GM21367 (cell line): ENCODE data around the gene ZNF394.

Source experiments
- ATAC-seq: cut with Tn5 transposase; IDR thresholded peaks from one replicate; pipeline ENCODE4 v1.9.1; 2021; ENCODE audit not compliant: unreplicated experiment

ZNF394 gene

DNA sequence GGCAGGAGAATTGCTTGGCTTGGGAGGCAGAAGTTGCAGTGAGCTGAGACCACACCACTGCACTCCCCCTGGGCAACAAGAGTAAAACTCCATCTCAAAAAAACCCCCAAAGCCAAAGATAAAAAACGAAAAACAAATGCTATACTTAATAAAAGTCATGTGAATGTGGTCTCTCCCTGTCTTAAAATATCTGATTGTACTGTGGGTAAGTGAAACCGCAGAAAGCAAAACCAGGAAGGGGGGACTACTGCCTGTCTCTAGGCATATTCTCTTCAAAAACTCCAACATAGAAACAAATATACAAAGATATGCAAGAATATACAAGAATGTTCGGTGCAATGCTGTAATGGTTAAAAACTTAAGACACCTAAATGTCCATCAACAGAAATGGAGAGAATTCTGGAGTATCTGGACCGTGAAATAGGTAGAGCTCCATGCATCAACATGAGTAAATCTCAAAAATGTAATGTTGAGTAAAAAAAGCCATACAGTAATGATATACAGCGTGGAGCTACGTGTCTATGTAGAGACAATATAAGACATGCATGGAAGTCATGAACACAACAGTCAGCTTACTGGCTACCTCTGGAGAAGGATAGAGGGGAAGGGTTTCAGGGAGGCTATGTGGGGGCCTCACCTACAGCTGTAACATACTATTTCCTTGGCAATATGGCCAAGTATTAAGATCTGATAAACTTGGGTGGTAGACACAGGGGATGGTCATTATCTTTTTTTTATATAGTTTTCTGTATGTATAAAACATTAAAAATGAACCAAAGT lies 2.1 kb downstream of the ZNF394 start:
- ATAC-seq, result no peak

DNA sequence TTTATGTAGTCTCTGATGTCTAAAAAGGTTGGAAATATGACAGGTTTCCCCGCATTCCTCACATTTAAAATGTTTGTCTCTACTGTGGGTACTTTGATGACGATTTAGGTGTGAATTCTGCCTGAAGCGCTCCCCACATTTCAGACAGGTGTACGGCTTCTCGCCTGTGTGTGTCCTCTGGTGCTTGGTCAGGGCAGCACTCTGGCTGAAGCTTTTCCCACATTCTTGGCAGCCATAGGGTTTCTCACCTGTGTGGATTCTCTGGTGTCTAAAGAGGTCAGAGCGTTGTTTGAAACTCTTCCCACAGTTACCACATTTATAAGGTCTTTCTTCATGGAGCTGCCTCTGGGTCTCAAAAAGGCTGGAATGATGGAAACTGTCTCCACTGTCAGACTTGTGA lies 6.3 kb downstream of the ZNF394 start:
- ATAC-seq, result no peak

DNA sequence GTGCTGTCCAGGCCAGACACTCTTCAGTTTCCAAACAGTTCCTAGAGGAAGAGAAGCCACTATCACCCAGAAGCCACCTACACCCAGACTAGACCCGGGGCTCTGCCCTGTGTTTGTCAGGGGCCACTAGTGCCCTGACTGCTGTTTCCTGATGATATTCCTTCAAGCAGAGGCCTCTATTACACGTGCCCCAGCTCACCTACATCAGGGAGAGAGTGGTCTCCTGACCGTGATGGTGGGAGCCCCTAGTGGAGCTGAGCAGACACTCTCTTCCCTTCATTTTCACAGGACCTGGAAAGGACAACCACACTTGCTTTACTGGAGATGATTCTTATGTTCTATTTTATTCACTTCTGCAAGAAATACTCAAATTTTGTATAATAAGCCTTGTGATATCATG lies 9.2 kb downstream of the ZNF394 start:
- ATAC-seq, result no peak

DNA sequence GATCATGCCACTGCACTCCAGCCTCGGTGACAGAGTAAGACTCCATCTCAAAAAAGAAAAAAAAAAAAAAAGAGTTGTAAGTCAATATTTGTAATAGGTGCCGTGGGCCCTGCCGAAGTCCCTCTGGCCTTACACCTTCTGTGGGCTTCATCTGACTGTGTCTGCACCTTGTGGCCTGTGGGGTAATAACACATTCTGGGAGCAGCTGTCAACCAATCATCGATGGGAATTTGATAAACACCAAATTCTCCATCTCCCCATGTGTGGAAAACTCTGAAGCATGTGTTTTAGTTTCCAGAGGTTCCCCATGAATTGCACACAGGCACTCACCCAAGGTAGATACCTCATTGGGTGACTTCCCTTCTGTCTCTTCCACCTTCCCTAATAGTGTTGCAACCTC lies 10.8 kb downstream of the ZNF394 start:
- ATAC-seq, result no peak

- ATAC-seq, result no peak
Measured at GRCh38 chr7:99485094-99485493, 15.0 kb downstream of the ZNF394 start.

- ATAC-seq, result no peak
Measured at GRCh38 chr7:99478464-99479440, 21.3 kb downstream of the ZNF394 start.

DNA sequence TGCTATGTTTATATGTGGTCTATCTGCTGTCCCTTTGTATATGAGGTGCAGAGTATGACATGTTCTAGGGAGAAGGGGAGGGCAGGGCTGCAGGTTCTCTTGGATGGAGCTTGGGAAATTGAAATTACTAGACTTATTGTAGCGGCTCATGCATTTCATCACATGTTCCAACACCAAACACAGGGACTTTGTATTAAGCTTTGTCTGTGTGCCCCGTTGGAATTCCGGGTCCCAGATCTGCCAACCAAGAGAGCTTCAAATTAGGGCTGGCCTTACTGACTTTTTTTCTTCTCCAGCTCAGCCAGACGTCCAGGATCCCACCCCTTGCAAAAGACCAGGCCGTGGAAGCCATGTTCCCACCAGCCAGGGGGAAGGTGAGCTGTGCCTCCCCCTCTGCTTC lies 24.0 kb downstream of the ZNF394 start:
- ATAC-seq, result no peak

GRCh38 chr7:99473315-99473596 lies 26.8 kb downstream of the ZNF394 start:
- no peak for ATAC-seq

DNA sequence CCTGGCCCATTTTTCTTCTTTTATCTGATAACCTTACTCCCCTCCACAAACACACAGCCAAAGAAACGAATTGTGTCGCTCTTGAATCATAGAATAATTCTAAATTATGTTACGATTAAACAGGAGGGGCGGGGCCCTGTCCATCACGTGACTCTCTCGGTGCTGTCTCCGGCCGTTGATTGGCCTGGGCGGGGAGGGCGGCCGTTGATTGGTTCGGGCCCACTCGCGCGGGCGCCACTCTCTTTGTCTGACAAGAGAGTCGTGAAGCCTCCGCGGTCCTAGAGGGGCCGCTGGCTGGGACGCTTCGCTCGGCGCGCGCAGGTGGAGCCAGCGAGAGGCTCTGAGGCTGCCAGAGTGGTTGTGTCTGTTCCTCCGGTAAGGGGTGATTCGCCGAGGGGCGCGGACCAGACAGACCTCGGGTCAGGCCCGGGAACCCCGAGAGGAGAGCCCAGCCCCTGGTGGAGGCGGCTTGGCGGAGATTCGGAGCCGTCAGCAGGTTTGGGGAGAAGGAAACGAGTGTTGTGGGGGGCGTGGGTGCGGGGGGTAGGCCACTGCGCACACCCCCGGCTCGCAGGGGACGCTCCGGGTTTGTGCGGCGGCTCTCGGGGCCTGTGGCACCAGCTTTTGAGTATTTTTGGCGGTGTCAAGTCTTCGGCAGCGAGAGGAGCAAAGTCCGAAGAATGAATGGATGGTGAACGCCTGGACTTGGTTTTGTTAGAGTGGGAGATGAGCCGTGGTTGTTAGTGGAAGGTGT lies 27.3 kb downstream of the ZNF394 start, which contains the start of gene ZNF789:
ZNF789 (plus strand) TSS at position 330 of the 754 bp plus-strand sequence. CDS start 3,567 bp downstream, outside the sequence.
- peak; percentile 90 for ATAC-seq

DNA sequence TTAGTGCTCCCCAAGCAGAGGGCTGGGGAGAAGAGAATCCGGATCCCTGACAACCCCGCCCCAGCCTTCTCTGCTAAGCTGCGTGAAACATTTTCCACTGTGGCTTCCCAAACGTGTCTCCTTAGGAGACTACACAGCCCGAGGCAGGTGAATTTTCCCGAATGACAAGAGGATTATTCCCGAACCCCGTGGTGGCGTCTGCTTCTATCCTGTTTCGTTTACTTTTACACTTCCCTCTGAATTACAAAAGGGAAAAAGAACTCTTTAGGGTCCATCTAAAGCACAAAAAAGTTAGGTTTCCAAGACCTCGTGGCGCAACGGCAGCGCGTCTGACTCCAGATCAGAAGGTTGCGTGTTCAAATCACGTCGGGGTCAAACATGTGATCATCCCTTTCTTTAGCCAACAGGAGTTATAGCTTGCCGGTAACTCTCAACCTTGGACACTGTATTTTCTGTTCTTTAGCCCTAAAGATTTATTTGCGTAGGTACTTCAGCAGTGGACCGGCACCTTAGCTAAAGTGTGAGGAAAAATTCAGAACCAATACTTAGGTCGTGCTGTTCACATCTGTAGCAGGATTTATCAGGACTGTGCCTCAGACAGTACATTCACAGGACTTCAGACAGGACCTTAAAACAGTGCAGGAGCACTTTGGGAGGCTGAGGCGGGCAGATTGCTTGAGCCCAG lies 30.6 kb downstream of the ZNF394 start:
- ATAC-seq, result no peak

- ATAC-seq, result no peak
Measured at GRCh38 chr7:99468336-99468918, 31.7 kb downstream of the ZNF394 start.

GRCh38 chr7:99465421-99465768 lies 34.7 kb downstream of the ZNF394 start:
- no peak for ATAC-seq

- no peak for ATAC-seq
Measured at GRCh38 chr7:99461221-99461620, 38.9 kb downstream of the ZNF394 start.

DNA sequence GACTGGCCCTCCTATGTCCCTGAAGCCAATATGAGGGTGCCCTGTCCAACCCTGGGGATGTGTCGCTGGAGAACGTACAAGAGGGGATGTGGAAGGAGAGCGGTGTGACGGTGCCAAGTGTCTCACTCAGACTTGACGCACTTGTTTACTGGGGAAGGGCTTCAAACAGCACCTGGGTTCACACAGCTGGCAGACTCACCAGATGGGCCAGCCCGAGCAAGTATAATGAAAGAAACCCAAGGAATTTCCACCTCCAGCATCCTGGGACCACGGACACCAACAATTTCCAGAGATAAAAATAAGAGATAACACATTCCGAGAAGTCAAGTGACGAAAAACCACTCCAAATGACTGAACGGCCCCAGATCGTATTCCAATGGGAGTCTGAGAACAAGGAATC lies 39.4 kb downstream of the ZNF394 start:
- no peak for ATAC-seq

- ATAC-seq, result no peak
Measured at GRCh38 chr7:99459087-99459486, 41.0 kb downstream of the ZNF394 start.

GRCh38 chr7:99457650-99458493 lies 42.2 kb downstream of the ZNF394 start:
- ATAC-seq, result no peak

- no peak for ATAC-seq
Measured at GRCh38 chr7:99457050-99457649, 42.9 kb downstream of the ZNF394 start.

DNA sequence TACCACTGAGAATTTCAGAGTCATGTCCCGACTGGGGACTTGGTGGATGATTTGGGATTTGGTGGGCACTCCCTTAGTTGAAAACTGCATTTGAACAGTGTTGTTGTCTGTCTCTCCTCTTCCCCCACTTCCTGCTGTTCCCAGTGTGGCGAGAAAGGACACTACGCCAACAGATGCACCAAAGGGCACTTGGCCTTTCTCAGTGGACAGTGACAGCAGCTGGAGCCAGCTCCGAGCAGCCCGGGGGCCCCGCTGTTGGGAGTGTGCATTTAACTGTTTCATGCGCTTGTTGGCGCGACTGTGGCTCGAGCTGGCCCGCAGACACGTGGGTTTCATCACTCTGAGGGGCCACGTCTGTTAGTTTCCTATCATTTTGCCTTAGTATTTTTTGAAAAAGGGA lies 43.8 kb downstream of the ZNF394 start:
- no peak for ATAC-seq

GRCh38 chr7:99455874-99456273 lies 44.2 kb downstream of the ZNF394 start:
- ATAC-seq, result no peak
